Liver (tissue), 9 donors: ENCODE data around the gene HAUS7. TPM values are rescaled to one million over a fixed set of nuclear protein-coding genes. Genes with fewer than 3 reads are reported as not detected.

ENCODE experiments used
- DNase-seq: peaks from one replicate; pipeline ENCODE4 v3.0.0-alpha.2; 2017; ENCODE audit warnings: low spot score
- H3K27ac ChIP-seq, 2 donors: one replicate each; pipeline ENCODE4 v1.7.0; 2013; ENCODE audit warnings: inconsistent platforms in 2 of 2, low read length in 2 of 2, control low read depth in 1 of 2, low read depth in 1 of 2, mild to moderate bottlenecking in 1 of 2
- H3K27me3 ChIP-seq, 4 donors: one replicate each; pipeline versions ENCODE4 v1.6.1 to v1.7.0; 2013; ENCODE audit warnings: low read length in 3 of 4, inconsistent platforms in 1 of 4, mild to moderate bottlenecking in 1 of 4, moderate library complexity in 1 of 4; ENCODE audit not compliant: control insufficient read depth in 4 of 4, insufficient read depth in 4 of 4
- H3K36me3 ChIP-seq, 4 donors: one replicate each; pipeline versions ENCODE4 v1.6.1 to v1.7.0; 2013; ENCODE audit warnings: low read length in 3 of 4, mild to moderate bottlenecking in 3 of 4, low read depth in 1 of 4, moderate library complexity in 1 of 4; ENCODE audit not compliant: control insufficient read depth in 4 of 4, insufficient read depth in 3 of 4
- H3K4me1 ChIP-seq, 4 donors: one replicate each; pipeline versions ENCODE4 v1.6.1 to v1.7.0; 2013; ENCODE audit warnings: low read length in 3 of 4, mild to moderate bottlenecking in 3 of 4, moderate library complexity in 1 of 4; ENCODE audit not compliant: control insufficient read depth in 4 of 4, insufficient read depth in 4 of 4
- H3K4me3 ChIP-seq, 3 donors: one replicate each; pipeline versions ENCODE4 v1.6.1 to v1.7.0; 2013; ENCODE audit warnings: low read length in 3 of 3, control low read depth in 1 of 3, low read depth in 1 of 3, mild to moderate bottlenecking in 1 of 3
- H3K9ac ChIP-seq, 2 donors: one replicate each; pipeline ENCODE4 v1.7.0; 2013; ENCODE audit warnings: low read length in 2 of 2, mild to moderate bottlenecking in 2 of 2, moderate library complexity in 2 of 2, control low read depth in 1 of 2, low read depth in 1 of 2
- H3K9me3 ChIP-seq, 4 donors: one replicate each; pipeline versions ENCODE4 v1.6.1 to v1.7.0; 2013; ENCODE audit warnings: low read length in 3 of 4; ENCODE audit not compliant: control insufficient read depth in 4 of 4
- EGR1 ChIP-seq, 2 donors: IDR thresholded peaks; 2 replicates each; pipeline ENCODE4 v1.6.1; 2016 to 2018; ENCODE audit warnings: antibody characterized with exemption in 2 of 2, low read depth in 2 of 2
- FOXA1 ChIP-seq: IDR thresholded peaks from 2 replicates; pipeline ENCODE4 v1.6.1; 2016; ENCODE audit warnings: antibody characterized with exemption
- FOXA2 ChIP-seq: IDR thresholded peaks from 2 replicates; pipeline ENCODE4 v1.6.1; 2016; ENCODE audit warnings: antibody characterized with exemption
- GABPA ChIP-seq, 2 donors: IDR thresholded peaks in 1 of 2; conservative IDR thresholded peaks in 1 of 2; 2 replicates each; pipeline ENCODE4 v1.6.1; 2016; ENCODE audit warnings: antibody characterized with exemption in 2 of 2, mild to moderate bottlenecking in 1 of 2, moderate library complexity in 1 of 2
- HNF4A ChIP-seq, 2 donors: conservative IDR thresholded peaks; 2 replicates each; pipeline ENCODE4 v1.6.1; 2016; ENCODE audit warnings: antibody characterized with exemption in 2 of 2, mild to moderate bottlenecking in 2 of 2
- HNF4G ChIP-seq: IDR thresholded peaks from 2 replicates; pipeline ENCODE4 v1.6.1; 2016; ENCODE audit warnings: antibody characterized with exemption
- JUND ChIP-seq, 2 donors: IDR thresholded peaks; 2 replicates each; pipeline ENCODE4 v1.6.1; 2016; ENCODE audit warnings: antibody characterized with exemption in 2 of 2
- MAX ChIP-seq: IDR thresholded peaks from 2 replicates; pipeline ENCODE4 v1.6.1; 2016; ENCODE audit warnings: antibody characterized with exemption
- NR2F2 ChIP-seq: IDR thresholded peaks from 2 replicates; pipeline ENCODE4 v1.6.1; 2016; ENCODE audit warnings: antibody characterized with exemption
- RAD21 ChIP-seq, 2 donors: IDR thresholded peaks; 2 replicates each; pipeline ENCODE4 v1.6.1; 2016; ENCODE audit warnings: antibody characterized with exemption in 2 of 2, mild to moderate bottlenecking in 2 of 2
- REST ChIP-seq: IDR thresholded peaks from 2 replicates; pipeline ENCODE4 v1.6.1; 2016; ENCODE audit warnings: antibody characterized with exemption, mild to moderate bottlenecking
- RXRA ChIP-seq, 2 donors: IDR thresholded peaks; 2 replicates each; pipeline ENCODE4 v1.6.1; 2017 to 2018; ENCODE audit warnings: antibody characterized with exemption in 2 of 2, mild to moderate bottlenecking in 1 of 2
- SP1 ChIP-seq: IDR thresholded peaks from 2 replicates; pipeline ENCODE4 v1.6.1; 2018; ENCODE audit warnings: antibody characterized with exemption, mild to moderate bottlenecking
- TAF1 ChIP-seq: conservative IDR thresholded peaks from 2 replicates; pipeline ENCODE4 v1.6.1; 2016; ENCODE audit warnings: antibody characterized with exemption, mild to moderate bottlenecking
- YY1 ChIP-seq: IDR thresholded peaks from 2 replicates; pipeline ENCODE4 v1.6.1; 2016; ENCODE audit warnings: antibody characterized with exemption, mild to moderate bottlenecking
- ZBTB33 ChIP-seq: IDR thresholded peaks from 2 replicates; pipeline ENCODE4 v1.6.1; 2016; ENCODE audit warnings: antibody characterized with exemption
- WGBS: extraction: QIAGEN DNeasy Blood & Tissue Kit; methylation state at CpG from one replicate; pipeline ENCODE4 v1.1.7; 2013; 5-methylcytosine and 5-hydroxymethylcytosine counted together
- polyA plus RNA-seq, 2 donors: library from polyadenylated mRNA; stranded (reverse) in 1 of 2; unstranded in 1 of 2; fragments of 200-250 nt in 1 of 2; fragments of >200 nt in 1 of 2; fragmentation: Nextera tagmentation in 1 of 2; extraction: Ambion mirVana in 1 of 2; gene quantifications; one replicate each; pipeline versions ENCODE4 v1.2.1 to v1.2.3, GENCODE V29; 2013 to 2015
- total RNA-seq, 2 donors: library from RNA; depleted of rRNA; stranded (reverse); fragments of >200 nt; gene quantifications; one replicate each; pipeline ENCODE4 v1.2.3, GENCODE V29; 2014
- TF ChIP-seq, protein P1 (sequence below): IDR thresholded peaks from 2 replicates; pipeline ENCODE4 v1.6.1; 2016; ENCODE audit warnings: antibody characterized with exemption
- TF ChIP-seq, protein P2 (sequence below): fragments of 150-350 bp; IDR thresholded peaks from 2 replicates; pipeline ENCODE4 v1.5.1; 2017; ENCODE audit warnings: improper control_type of control experiment, low read depth, low read length; ENCODE audit not compliant: missing input control
- donor health status: healthy.
- donor health status: healthy.
- donor health status: healthy.
- donor health status: healthy.
- donor health status: healthy.

Gene HAUS7
- total and polyA plus RNA-seq, 4 donors: 7.0 to 8.9 (median 7.8) TPM

DNA sequence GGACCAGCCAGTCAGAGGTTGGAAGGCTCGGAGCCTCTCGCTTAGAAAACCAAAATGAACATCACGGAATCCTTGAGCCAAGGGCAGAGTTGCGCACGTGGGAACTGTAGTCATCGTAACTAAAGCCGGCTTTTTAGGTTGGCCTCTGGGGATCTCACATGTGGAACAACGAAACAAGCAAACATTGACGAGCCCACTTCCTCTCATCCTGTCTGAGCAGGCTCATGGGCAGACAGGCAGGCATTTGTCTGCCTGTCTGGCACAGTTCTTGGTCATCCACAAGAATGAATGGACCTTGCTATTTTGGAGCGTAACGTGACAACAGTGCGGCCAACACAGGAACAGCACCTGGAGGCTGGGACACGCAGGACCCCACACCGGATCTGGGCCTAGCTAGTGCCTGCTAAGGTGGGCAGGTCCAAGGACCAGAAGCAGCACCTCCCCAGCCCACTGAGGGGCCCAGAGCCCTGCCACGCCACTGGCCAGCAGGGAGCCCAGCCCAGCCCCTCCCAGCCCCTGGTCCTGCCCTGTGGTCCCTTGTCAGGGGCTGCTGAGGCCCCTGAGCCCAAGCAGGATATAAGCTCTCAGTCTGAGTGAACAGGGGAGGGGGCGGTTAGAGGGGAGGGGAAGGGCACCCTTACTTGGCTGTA, 15.3 kb downstream of the HAUS7 start:
- no peak overlapping the region for H3K27ac ChIP-seq
- no peaks in the 10 kb centered on the region for H3K9me3 ChIP-seq
- TF ChIP-seq, protein P1, sequence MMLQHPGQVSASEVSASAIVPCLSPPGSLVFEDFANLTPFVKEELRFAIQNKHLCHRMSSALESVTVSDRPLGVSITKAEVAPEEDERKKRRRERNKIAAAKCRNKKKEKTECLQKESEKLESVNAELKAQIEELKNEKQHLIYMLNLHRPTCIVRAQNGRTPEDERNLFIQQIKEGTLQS: no peak
- TF ChIP-seq YY1: no peak
- no peak for TF ChIP-seq FOXA2
- no peak overlapping the region for H3K4me3 ChIP-seq
- no peak for DNase-seq
- no peaks in the 10 kb centered on the region for H3K27me3 ChIP-seq
- no peak overlapping the region for H3K9ac ChIP-seq
- no peaks in the 10 kb centered on the region for H3K4me1 ChIP-seq
- peaks cover 0 to 4% (median 3%) of the 10 kb centered on the region in 4 donors for H3K36me3 ChIP-seq
- WGBS: 96% methylated on average over 16 of the region's 16 CpGs

DNA sequence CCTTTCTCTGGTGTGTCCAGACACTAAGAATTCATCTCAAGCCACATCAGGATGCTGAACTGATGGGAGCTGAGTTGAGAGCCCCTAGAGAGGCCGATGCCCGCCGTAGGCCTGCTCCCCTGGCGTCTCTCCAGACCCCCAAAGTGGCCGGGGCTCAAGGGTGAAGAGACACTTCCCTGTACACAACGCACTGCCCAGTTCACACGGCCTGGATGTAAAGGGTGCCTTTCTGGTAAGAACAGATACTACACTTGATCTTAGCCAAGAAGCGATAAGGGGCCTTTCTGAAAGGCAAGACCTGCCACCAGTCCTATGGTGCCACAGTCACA, 19.5 kb downstream of the HAUS7 start:
- no peaks in the 10 kb centered on the region for H3K9me3 ChIP-seq
- 95% methylated on average over 8 of the region's 8 CpGs for WGBS
- H3K4me1 ChIP-seq: no peaks in the 10 kb centered on the region
- DNase-seq: no peak
- no peaks in the 10 kb centered on the region for H3K27me3 ChIP-seq
- no peak overlapping the region for H3K9ac ChIP-seq
- H3K4me3 ChIP-seq: no peak overlapping the region
- peaks cover 0 to 5% (median 1%) of the 10 kb centered on the region in 4 donors for H3K36me3 ChIP-seq
- no peak for TF ChIP-seq GABPA (IDR thresholded peaks at IDR 0.05 in 1 of 2, conservative IDR thresholded peaks at IDR 0.05 in 1 of 2)
- TF ChIP-seq FOXA2: no peak
- TF ChIP-seq NR2F2: no peak
- TF ChIP-seq FOXA1: no peak
- no peak for TF ChIP-seq SP1
- TF ChIP-seq EGR1 (IDR thresholded peaks at IDR 0.05; ENCODE audit: low read depth in 2 of 2): no peak
- TF ChIP-seq, protein P2, sequence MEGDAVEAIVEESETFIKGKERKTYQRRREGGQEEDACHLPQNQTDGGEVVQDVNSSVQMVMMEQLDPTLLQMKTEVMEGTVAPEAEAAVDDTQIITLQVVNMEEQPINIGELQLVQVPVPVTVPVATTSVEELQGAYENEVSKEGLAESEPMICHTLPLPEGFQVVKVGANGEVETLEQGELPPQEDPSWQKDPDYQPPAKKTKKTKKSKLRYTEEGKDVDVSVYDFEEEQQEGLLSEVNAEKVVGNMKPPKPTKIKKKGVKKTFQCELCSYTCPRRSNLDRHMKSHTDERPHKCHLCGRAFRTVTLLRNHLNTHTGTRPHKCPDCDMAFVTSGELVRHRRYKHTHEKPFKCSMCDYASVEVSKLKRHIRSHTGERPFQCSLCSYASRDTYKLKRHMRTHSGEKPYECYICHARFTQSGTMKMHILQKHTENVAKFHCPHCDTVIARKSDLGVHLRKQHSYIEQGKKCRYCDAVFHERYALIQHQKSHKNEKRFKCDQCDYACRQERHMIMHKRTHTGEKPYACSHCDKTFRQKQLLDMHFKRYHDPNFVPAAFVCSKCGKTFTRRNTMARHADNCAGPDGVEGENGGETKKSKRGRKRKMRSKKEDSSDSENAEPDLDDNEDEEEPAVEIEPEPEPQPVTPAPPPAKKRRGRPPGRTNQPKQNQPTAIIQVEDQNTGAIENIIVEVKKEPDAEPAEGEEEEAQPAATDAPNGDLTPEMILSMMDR: no peak
- H3K27ac ChIP-seq: no peak overlapping the region

DNA sequence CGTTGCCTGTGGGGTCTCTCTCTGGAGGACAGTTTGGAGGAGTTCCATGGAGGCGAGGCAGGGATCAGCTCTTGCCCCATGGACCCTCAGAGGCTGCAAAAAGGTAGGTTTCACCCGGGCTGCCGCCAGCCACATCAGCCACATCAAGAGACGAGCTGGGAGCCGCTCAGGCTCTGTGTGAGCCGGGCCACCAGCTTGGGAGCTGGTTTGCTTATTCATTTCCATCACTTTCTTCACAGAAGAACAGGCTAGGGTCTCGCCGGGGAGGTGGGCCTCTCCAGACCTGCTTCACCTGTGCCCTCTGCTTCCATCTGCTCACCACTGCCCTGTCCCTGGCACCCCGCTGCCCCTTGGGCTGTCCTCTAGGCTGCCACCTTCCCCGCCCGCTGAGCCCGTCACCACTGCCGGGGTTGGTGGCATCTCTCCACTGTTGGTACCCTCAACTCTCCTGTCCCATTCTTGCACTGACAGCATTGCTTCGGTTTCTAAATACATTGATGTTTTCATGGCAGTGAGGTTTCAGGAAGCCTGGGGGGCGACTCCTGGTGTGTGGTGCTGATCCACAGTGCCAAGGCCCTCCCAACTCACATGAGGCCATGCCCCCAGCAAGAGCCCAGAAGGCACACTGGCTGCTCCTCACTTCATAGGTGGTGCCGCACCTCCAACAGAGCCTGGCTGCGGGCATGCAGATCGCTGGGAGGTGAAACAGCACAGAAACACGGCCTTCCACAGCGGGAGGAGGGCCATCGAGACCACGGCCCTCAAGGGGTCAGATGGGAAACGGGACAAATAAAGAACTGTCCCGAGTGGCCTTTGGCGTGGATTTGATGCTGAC, 20.0 kb downstream of the HAUS7 start:
- no peak overlapping the region for H3K4me3 ChIP-seq
- no peak for DNase-seq
- no peak overlapping the region for H3K27ac ChIP-seq
- no peaks in the 10 kb centered on the region for H3K9me3 ChIP-seq
- H3K9ac ChIP-seq: no peak overlapping the region
- no peaks in the 10 kb centered on the region for H3K4me1 ChIP-seq
- no peaks in the 10 kb centered on the region for H3K27me3 ChIP-seq
- 97% methylated on average over 26 of the region's 26 CpGs for WGBS
- peaks cover 0 to 5% (median 1%) of the 10 kb centered on the region in 4 donors for H3K36me3 ChIP-seq
- TF ChIP-seq GABPA (IDR thresholded peaks at IDR 0.05 in 1 of 2, conservative IDR thresholded peaks at IDR 0.05 in 1 of 2): no peak
- no peak for TF ChIP-seq YY1
- TF ChIP-seq MAX: no peak
- no peak for TF ChIP-seq FOXA2
- no peak for TF ChIP-seq SP1
- no peak for TF ChIP-seq EGR1 (IDR thresholded peaks at IDR 0.05; ENCODE audit: low read depth in 2 of 2)
- no peak for TF ChIP-seq NR2F2
- no peak for TF ChIP-seq RXRA (IDR thresholded peaks at IDR 0.05)
- no peak for TF ChIP-seq REST
- TF ChIP-seq TAF1: no peak
- no peak for TF ChIP-seq HNF4G
- TF ChIP-seq FOXA1: no peak
- TF ChIP-seq ZBTB33: no peak
- TF ChIP-seq JUND (IDR thresholded peaks at IDR 0.05): no peak
- no peak for TF ChIP-seq RAD21 (IDR thresholded peaks at IDR 0.05)
- no peak for TF ChIP-seq HNF4A (conservative IDR thresholded peaks at IDR 0.05)
